SK-N-SH treated with all-trans-retinoic acid at 6 μM for 48 hours (cell line): ENCODE measurements around the gene CTF1.

ENCODE experiments used
- BACH2 ChIP-seq: fragments of 250-450 bp; sonication (Bioruptor Pico); IDR thresholded peaks from 2 replicates; pipeline ENCODE4 v1.9.0; 2021; ENCODE audit warnings: mild to moderate bottlenecking, borderline replicate concordance
- CREB5 ChIP-seq: fragments of 250-450 bp; sonication (Bioruptor Pico); IDR thresholded peaks from 2 replicates; pipeline ENCODE4 v1.5.1; 2020; ENCODE audit warnings: low read depth, mild to moderate bottlenecking, moderate library complexity
- POU6F1 ChIP-seq: fragments of 250-450 bp; sonication (Bioruptor Pico); IDR thresholded peaks from 2 replicates; pipeline ENCODE4 v1.8.0; 2021; ENCODE audit warnings: low read depth, mild to moderate bottlenecking, moderate library complexity, borderline replicate concordance
- RARB ChIP-seq: fragments of 250-450 bp; sonication (Bioruptor Pico); IDR thresholded peaks from 2 replicates; pipeline ENCODE4 v1.8.0; 2021; ENCODE audit warnings: mild to moderate bottlenecking, moderate library complexity
- ZFP3 ChIP-seq: fragments of 250-450 bp; sonication (Bioruptor Pico); IDR thresholded peaks from 2 replicates; pipeline ENCODE4 v1.5.0; 2020; ENCODE audit warnings: mild to moderate bottlenecking, moderate library complexity
- ZFP30 ChIP-seq: fragments of 450-650 bp; formaldehyde crosslinking; IDR thresholded peaks from 2 replicates; pipeline ENCODE4 v1.5.0; 2022; ENCODE audit warnings: mild to moderate bottlenecking, moderate library complexity
- ZNF565 ChIP-seq: fragments of 450-650 bp; formaldehyde crosslinking; conservative IDR thresholded peaks from 2 replicates; pipeline ENCODE4 v1.5.0; 2020; ENCODE audit warnings: low read depth, mild to moderate bottlenecking, moderate library complexity

- TF ChIP-seq POU6F1 (CRISPR knock-in tag), result no peak
- TF ChIP-seq ZFP30 (CRISPR knock-in tag), result no peak
- TF ChIP-seq ZNF565 (CRISPR knock-in tag), result no peak
- TF ChIP-seq BACH2 (CRISPR knock-in tag), result no peak
- no peak for TF ChIP-seq CREB5
- no peak for TF ChIP-seq ZFP3 (CRISPR knock-in tag)
- TF ChIP-seq RARB (CRISPR knock-in tag), result no peak
These were observed 32.0 kb downstream of the CTF1 start for GRCh38 chr16:30928390-30928789.
